ENCODE results near the gene PRR5L. TPM values are rescaled to one million over a fixed set of nuclear protein-coding genes. Genes with fewer than 3 reads are reported as not detected.

PRR5L gene
- polyA plus RNA-seq, 1 donor (not counting 4 experiments of a cell fraction or from before 2014, with no cell fraction given), result 20.1 TPM

DNA sequence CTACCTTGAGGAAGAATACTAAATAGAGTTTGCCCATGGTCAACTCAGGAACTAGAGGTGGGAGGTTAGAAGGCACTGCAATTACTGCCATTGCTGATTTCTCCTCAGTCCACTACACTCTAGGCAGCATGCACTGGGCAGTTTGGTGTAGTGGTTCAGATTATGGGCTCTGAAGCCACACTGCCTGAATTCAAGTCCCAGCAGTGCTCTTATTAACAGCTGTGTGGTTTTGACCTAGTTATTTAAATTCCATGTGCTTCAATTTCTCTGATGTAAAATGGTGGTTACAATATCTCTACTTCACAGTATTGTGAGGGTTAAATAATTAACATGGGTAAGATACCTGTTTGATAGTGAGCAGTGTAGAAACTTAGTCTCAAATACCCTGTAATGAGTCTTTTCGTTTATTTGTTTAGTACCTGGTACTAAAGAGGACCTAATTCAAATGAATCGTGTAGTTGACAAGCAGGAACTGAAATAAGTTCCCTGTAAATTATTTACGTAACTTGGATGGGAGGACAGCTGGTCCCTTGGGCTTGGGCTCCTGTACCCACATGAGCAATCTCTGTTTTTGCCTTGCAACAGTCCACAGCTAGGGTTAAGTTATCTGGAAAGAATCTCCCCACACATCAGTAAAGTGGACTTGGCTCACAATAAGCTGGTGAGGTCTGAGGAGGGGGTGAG is 17.8 kb downstream of the PRR5L start:
- no peak for DNase-seq (ENCODE audit: low read depth, low spot score)
- dilution Hi-C loops (cut with MboI; ENCODE audit: extremely low pct_ligation_motif_present, low sequenced_read_pairs), result no loop called here
- H4K20me1 ChIP-seq (ENCODE audit: control insufficient read depth, extremely low read depth, insufficient read depth, low read length), result no peaks in the 10 kb centered on the region
- no peaks in the 10 kb centered on the region for H3K9me3 ChIP-seq (ENCODE audit: control insufficient read depth, low read depth, low read length)
- FAIRE-seq, result no peak
- TF ChIP-seq EZH2 (IDR thresholded peaks at IDR 0.05; ENCODE audit: low read length), result no peak
- TF ChIP-seq, protein P1, sequence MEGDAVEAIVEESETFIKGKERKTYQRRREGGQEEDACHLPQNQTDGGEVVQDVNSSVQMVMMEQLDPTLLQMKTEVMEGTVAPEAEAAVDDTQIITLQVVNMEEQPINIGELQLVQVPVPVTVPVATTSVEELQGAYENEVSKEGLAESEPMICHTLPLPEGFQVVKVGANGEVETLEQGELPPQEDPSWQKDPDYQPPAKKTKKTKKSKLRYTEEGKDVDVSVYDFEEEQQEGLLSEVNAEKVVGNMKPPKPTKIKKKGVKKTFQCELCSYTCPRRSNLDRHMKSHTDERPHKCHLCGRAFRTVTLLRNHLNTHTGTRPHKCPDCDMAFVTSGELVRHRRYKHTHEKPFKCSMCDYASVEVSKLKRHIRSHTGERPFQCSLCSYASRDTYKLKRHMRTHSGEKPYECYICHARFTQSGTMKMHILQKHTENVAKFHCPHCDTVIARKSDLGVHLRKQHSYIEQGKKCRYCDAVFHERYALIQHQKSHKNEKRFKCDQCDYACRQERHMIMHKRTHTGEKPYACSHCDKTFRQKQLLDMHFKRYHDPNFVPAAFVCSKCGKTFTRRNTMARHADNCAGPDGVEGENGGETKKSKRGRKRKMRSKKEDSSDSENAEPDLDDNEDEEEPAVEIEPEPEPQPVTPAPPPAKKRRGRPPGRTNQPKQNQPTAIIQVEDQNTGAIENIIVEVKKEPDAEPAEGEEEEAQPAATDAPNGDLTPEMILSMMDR (optimal IDR thresholded peaks at IDR 0.05 in 1 of 3, IDR thresholded peaks at IDR 0.05 in 1 of 3, conservative IDR thresholded peaks at IDR 0.05 in 1 of 3; ENCODE audit: extremely low read depth in 1 of 3, insufficient read depth in 2 of 3, low read length in 3 of 3), result no peak
- H3K4me3 ChIP-seq (ENCODE audit: control insufficient read depth in 2 of 3, extremely low read depth in 1 of 3, insufficient read depth in 2 of 3, low read depth in 1 of 3, low read length in 3 of 3), result no peak overlapping the region
- H3K79me2 ChIP-seq (ENCODE audit: control insufficient read depth, insufficient read depth, low read length), result no peaks in the 10 kb centered on the region
- no peak overlapping the region for H3K27ac ChIP-seq (ENCODE audit: control insufficient read depth, insufficient read depth, low read length)
- H3K9ac ChIP-seq (ENCODE audit: control insufficient read depth, extremely low read depth, insufficient read depth, low read length), result no peak overlapping the region
- no peaks in the 10 kb centered on the region for H3K36me3 ChIP-seq (ENCODE audit: control insufficient read depth in 2 of 2, extremely low read depth in 1 of 2, insufficient read depth in 2 of 2, low read length in 2 of 2)
- H3K9me1 ChIP-seq (ENCODE audit: control insufficient read depth, extremely low read depth, insufficient read depth, low read length), result no peaks in the 10 kb centered on the region
- peaks cover 21% of the 10 kb centered on the region for H3K27me3 ChIP-seq (ENCODE audit: control insufficient read depth, extremely low read depth, insufficient read depth, low read length)
- no peak overlapping the region for H2AFZ ChIP-seq (ENCODE audit: control insufficient read depth, low read length)
- peaks cover 15% of the 10 kb centered on the region for H3K4me1 ChIP-seq (ENCODE audit: control insufficient read depth, extremely low read depth, insufficient read depth, low read length)
- H3K4me2 ChIP-seq (ENCODE audit: control insufficient read depth, extremely low read depth, insufficient read depth, low read depth, low read length), result no peak overlapping the region

DNA sequence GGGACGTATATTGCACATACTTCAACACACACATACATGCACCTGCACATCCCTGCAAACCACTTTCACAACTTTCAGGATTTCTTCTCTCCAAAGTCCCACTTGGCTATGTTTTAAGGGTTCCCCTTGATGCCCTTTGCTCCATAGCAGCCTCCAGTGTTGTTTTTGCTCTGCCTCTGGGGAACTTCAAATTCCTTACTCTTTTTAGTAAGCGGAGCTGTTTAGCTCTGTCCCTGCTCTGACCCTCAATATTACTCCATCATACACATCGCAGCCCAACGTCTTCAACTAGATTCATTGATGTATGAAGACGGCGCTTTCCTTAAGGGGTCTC is 18.3 kb downstream of the PRR5L start:
- H4K20me1 ChIP-seq (ENCODE audit: control insufficient read depth, extremely low read depth, insufficient read depth, low read length), result no peaks in the 10 kb centered on the region
- no peaks in the 10 kb centered on the region for H3K9me1 ChIP-seq (ENCODE audit: control insufficient read depth, extremely low read depth, insufficient read depth, low read length)
- H3K27ac ChIP-seq (ENCODE audit: control insufficient read depth, insufficient read depth, low read length), result no peak overlapping the region
- no peaks in the 10 kb centered on the region for H3K9me3 ChIP-seq (ENCODE audit: control insufficient read depth, low read depth, low read length)
- peaks cover 23% of the 10 kb centered on the region for H3K27me3 ChIP-seq (ENCODE audit: control insufficient read depth, extremely low read depth, insufficient read depth, low read length)
- H3K79me2 ChIP-seq (ENCODE audit: control insufficient read depth, insufficient read depth, low read length), result no peaks in the 10 kb centered on the region
- TF ChIP-seq, protein P1 (optimal IDR thresholded peaks at IDR 0.05 in 1 of 3, IDR thresholded peaks at IDR 0.05 in 1 of 3, conservative IDR thresholded peaks at IDR 0.05 in 1 of 3; ENCODE audit: extremely low read depth in 1 of 3, insufficient read depth in 2 of 3, low read length in 3 of 3), result no peak
- no peak for TF ChIP-seq EZH2 (IDR thresholded peaks at IDR 0.05; ENCODE audit: low read length)
- H3K4me2 ChIP-seq (ENCODE audit: control insufficient read depth, extremely low read depth, insufficient read depth, low read depth, low read length), result no peak overlapping the region
- no peak overlapping the region for H3K4me3 ChIP-seq (ENCODE audit: control insufficient read depth in 2 of 3, extremely low read depth in 1 of 3, insufficient read depth in 2 of 3, low read depth in 1 of 3, low read length in 3 of 3)
- H2AFZ ChIP-seq (ENCODE audit: control insufficient read depth, low read length), result no peak overlapping the region
- peaks cover 15% of the 10 kb centered on the region for H3K4me1 ChIP-seq (ENCODE audit: control insufficient read depth, extremely low read depth, insufficient read depth, low read length)
- H3K36me3 ChIP-seq (ENCODE audit: control insufficient read depth in 2 of 2, extremely low read depth in 1 of 2, insufficient read depth in 2 of 2, low read length in 2 of 2), result no peaks in the 10 kb centered on the region
- no peak overlapping the region for H3K9ac ChIP-seq (ENCODE audit: control insufficient read depth, extremely low read depth, insufficient read depth, low read length)
- DNase-seq (ENCODE audit: low read depth, low spot score), result no peak
- dilution Hi-C loops (cut with MboI; ENCODE audit: extremely low pct_ligation_motif_present, low sequenced_read_pairs), result no loop called here
- FAIRE-seq, result no peak
